GM21367 (cell line): Measurements from ENCODE around the gene NEB.
"Not testable (repeated sequence)": the region's sequence is repeated elsewhere in the genome, so short reads cannot be mapped to it uniquely, and the experiment has no call there.

Source experiments
- ATAC-seq: cut with Tn5 transposase; IDR thresholded peaks from one replicate; pipeline ENCODE4 v1.9.1; 2021; ENCODE audit not compliant: unreplicated experiment

Gene NEB

DNA sequence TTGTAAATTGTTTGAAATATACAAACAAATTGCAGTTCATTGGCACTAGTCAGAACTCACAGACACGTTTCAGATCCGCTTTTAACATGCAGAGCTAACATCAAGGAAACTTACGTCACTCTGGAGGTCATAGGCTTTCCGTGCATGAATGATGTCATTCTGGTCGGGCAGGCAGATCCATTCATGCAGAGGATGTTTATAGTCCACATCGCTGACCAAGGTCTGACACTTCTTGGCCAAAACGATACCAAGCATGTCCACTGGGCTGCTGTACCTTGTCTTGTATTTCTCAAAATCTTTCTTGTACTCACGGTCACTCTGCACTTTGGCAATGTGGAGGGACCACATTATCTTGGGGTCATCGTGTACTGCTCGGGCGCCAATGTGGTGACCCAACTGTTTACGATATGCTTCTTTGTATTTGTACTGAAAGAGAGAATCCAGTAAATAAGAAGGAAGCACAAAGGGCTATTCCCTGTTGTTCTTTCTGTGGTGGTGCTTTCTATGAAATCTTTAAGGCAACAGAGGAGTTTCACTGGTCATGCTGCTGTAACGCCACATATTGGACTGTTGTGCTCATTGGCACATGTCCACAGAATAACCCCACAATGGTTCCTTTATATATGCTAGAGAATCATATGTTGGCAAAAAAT, 114.8 kb downstream of the NEB start:
- no peak for ATAC-seq

DNA sequence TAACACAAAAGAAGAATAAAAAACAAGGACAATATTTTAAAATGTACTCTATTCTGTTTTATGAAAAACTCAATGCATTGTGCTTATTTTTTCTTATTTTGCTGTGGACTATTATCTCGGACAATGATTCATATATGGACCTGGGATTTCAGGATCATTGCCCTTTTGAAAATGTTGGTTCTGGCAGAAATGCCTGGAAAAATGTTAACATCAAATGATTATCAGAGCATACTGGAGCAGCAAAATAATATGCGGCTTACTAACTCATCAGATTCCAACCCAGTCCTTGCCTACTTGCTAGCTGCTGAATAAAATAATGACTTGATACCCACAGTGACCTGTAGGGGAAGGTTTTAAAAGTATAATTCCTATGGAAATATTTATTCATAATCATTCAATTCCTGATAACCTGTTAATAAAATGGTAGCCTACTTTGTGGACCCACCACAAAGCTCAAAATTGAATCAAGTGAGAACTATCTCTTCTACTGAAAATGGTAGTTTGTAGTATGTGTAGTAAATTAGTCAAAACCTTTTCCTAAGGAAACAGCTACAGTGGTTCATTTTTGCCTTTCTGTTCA, 117.4 kb downstream of the NEB start:
- ATAC-seq: no peak

DNA sequence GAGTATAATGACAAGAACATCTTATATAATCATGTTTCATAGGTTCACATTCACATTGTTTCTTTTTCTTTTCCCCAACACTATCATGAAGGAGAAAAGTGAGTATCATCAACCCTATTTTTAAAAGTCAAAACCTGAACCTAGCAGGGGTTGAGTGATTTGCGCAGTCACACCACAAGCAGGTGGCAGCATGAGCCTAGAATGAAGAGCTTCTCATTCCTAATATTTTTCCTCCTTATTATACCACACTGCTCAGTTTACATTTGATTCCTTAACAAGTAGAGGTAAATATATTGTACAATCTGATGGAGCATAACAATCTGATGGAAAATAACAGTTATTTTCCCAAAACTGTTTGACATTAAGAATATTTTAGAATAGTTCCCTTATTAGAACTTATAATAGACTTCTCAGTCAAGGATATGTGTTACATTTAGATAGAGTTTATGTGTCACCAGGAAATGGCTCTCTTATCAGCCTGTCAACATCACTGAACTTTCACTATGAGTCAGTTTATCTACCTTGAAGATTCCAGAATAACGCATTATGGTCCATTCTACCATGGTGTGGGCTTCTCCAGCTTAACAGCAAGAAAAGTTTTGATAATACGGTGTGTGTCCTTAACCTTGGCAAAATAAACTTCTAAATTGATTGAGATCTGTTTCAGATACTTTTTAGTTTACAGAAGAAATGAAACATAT, 119.5 kb downstream of the NEB start:
- no peak for ATAC-seq

- no peak for ATAC-seq
Measured at GRCh38 chr2:151614159-151614558, 120.1 kb downstream of the NEB start.

DNA sequence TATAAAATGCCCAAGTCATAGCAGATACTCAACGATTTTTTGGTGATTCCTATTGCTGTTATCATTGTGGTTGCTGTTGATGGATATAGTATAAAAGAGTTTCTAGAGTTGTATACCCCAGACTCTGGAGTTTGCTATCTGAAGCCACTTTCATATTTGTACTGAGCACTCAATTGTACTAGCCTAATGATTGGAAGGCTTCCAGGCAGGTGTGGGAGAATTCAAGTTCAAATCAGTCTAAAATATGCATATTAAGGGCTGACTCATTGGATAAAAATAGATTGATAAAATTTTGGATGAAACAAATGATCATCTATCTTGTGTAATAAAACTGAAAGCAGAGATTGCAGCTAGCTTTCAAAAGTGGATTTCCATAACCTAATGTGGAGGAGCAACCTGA, 122.9 kb downstream of the NEB start:
- no peak for ATAC-seq

- no peak for ATAC-seq
Measured at GRCh38 chr2:151610310-151610709, 124.0 kb downstream of the NEB start.

GRCh38 chr2:151609705-151610104, 124.6 kb downstream of the NEB start:
- no peak for ATAC-seq

- not testable (repeated sequence) for ATAC-seq
Measured at GRCh38 chr2:151607459-151608424, 126.5 kb downstream of the NEB start.

DNA sequence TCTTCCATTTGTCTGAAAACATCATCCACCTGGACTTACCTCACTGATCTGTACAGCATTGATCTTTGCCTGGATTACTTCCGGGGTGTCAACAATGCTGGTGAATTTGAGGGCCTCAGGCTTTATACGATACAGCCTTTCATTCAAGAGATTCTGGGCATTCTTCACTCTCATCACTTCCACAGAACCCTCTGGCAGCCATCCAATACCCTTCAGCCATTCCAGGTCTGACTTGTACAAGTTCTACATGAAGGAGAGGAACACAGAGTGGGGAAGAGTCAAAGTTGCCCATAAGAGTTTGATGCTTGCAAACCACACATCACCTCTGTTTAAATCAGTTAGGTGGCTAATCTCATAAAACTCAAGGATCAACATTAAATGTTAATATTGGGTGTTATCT, 130.7 kb downstream of the NEB start:
- ATAC-seq: not testable (repeated sequence)

DNA sequence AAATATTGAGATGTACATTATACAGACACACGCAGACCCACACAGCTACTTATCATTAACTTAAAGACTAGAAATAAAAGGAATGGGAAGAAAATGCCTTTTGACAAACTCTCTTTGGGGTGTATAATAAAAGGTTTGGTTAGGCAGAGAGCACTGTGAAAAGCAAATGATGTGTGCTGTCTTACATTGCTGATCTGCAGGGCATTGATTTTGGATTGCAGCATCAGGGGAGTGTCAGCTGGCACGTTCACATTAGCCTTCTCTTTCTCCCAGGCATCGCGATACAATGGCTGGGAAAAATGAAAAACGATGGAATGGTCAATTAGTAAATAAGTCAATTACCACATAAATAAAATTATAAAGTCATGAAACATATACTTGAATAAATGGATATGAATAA, 131.9 kb downstream of the NEB start:
- not testable (repeated sequence) for ATAC-seq

DNA sequence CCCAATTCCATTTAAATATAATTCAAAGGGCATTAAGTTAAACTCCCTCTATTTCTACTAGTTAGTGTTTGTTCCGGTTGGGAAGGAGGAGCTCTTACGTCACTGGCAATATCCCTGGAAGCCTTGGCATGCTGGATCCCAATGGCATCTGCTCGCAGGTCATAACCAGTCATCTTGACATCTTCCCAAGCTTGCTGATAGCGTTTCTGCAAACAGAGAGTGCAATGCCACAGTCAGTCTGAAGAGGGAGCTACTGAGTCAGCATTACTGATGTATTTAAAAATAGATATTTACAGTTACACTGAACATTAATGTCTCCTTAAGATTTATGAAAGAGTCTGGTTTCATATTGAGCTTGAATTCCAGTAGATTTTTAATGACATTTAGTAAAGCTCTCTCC, 132.5 kb downstream of the NEB start:
- ATAC-seq: not testable (repeated sequence)

DNA sequence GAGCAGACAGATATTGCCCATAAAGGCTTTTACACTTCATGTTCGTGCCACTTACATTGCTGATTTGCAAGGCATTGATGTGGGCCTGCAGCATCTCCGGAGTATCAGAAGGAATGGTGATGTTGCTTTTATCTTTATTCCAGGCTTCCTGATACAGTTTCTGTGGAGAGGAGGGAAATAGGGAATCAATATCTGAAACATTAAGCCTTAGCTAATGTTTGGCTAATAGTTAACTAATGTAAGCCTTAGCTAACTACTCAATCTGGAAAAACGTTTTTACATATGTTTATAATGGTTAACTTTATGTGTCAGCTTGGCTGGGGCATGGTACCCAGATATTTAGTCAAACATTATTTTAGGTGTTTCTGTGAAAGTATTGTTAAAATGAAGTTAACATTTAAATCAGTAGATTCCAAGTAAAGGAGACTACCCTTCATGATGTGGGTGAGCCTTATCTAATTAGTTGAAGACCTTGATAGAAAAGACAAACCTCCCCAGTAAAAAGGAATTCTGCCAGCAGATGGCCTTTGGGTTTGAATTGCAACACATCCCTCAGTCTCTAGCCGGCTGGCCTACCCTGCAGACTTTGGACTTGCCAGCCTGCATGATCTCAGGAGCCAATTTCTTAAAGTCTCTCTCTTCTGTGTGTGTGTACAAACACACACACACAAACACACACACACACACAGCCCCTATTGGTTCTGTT, 137.2 kb downstream of the NEB start:
- not testable (repeated sequence) for ATAC-seq

- ATAC-seq: not testable (repeated sequence)
Measured at GRCh38 chr2:151591908-151592255, 142.4 kb downstream of the NEB start.

- ATAC-seq: peak; percentile 73
Measured at GRCh38 chr2:151591250-151591907, 142.9 kb downstream of the NEB start.

DNA sequence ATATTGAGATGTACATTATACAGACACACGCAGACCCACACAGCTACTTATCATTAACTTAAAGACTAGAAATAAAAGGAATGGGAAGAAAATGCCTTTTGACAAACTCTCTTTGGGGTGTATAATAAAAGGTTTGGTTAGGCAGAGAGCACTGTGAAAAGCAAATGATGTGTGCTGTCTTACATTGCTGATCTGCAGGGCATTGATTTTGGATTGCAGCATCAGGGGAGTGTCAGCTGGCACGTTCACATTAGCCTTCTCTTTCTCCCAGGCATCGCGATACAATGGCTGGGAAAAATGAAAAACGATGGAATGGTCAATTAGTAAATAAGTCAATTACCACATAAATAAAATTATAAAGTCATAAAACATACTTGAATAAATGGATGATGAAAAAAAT, 153.0 kb downstream of the NEB start:
- ATAC-seq: not testable (repeated sequence)

DNA sequence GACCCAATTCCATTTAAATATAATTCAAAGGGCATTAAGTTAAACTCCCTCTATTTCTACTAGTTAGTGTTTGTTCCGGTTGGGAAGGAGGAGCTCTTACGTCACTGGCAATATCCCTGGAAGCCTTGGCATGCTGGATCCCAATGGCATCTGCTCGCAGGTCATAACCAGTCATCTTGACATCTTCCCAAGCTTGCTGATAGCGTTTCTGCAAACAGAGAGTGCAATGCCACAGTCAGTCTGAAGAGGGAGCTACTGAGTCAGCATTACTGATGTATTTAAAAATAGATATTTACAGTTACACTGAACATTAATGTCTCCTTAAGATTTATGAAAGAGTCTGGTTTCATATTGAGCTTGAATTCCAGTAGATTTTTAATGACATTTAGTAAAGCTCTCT, 153.6 kb downstream of the NEB start:
- ATAC-seq: peak; percentile 57

- ATAC-seq: no peak
Measured at GRCh38 chr2:151577116-151577515, 157.2 kb downstream of the NEB start.

- ATAC-seq: no peak
Measured at GRCh38 chr2:151576080-151576479, 158.2 kb downstream of the NEB start.

DNA sequence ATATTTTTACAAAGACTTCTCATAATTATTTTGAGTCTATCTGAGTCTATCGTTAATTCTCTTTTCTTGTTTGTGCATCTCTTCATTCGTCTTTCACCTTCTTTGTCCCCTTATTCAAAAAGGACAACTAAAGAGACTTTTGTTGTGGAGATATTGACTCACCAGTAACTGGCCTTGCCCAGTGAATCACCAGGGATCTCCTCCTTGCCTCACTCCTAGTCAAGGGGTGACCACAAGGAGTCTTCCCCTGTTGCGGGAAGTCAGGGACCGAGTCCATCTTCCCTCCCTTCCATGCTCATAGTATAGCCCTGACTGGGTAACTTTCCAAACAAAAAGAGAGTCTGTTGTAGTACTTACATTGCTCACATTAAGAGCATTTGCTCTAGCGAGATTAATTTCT, 158.9 kb downstream of the NEB start:
- ATAC-seq: no peak

- ATAC-seq: no peak
Measured at GRCh38 chr2:151570191-151570590, 164.1 kb downstream of the NEB start.
